Liver (tissue), 9 donors: ENCODE measurements around the gene KDM3B. TPM values are rescaled to one million over a fixed set of nuclear protein-coding genes. Genes with fewer than 3 reads are reported as not detected.

Experiments
- DNase-seq: peaks from one replicate; pipeline ENCODE4 v3.0.0-alpha.2; 2017; ENCODE audit warnings: low spot score
- H3K27ac ChIP-seq, 2 donors: one replicate each; pipeline ENCODE4 v1.7.0; 2013; ENCODE audit warnings: inconsistent platforms in 2 of 2, low read length in 2 of 2, control low read depth in 1 of 2, low read depth in 1 of 2, mild to moderate bottlenecking in 1 of 2
- H3K27me3 ChIP-seq, 4 donors: one replicate each; pipeline versions ENCODE4 v1.6.1 to v1.7.0; 2013; ENCODE audit warnings: low read length in 3 of 4, inconsistent platforms in 1 of 4, mild to moderate bottlenecking in 1 of 4, moderate library complexity in 1 of 4; ENCODE audit not compliant: control insufficient read depth in 4 of 4, insufficient read depth in 4 of 4
- H3K36me3 ChIP-seq, 4 donors: one replicate each; pipeline versions ENCODE4 v1.6.1 to v1.7.0; 2013; ENCODE audit warnings: low read length in 3 of 4, mild to moderate bottlenecking in 3 of 4, low read depth in 1 of 4, moderate library complexity in 1 of 4; ENCODE audit not compliant: control insufficient read depth in 4 of 4, insufficient read depth in 3 of 4
- H3K4me1 ChIP-seq, 4 donors: one replicate each; pipeline versions ENCODE4 v1.6.1 to v1.7.0; 2013; ENCODE audit warnings: low read length in 3 of 4, mild to moderate bottlenecking in 3 of 4, moderate library complexity in 1 of 4; ENCODE audit not compliant: control insufficient read depth in 4 of 4, insufficient read depth in 4 of 4
- H3K4me3 ChIP-seq, 3 donors: one replicate each; pipeline versions ENCODE4 v1.6.1 to v1.7.0; 2013; ENCODE audit warnings: low read length in 3 of 3, control low read depth in 1 of 3, low read depth in 1 of 3, mild to moderate bottlenecking in 1 of 3
- H3K9ac ChIP-seq, 2 donors: one replicate each; pipeline ENCODE4 v1.7.0; 2013; ENCODE audit warnings: low read length in 2 of 2, mild to moderate bottlenecking in 2 of 2, moderate library complexity in 2 of 2, control low read depth in 1 of 2, low read depth in 1 of 2
- H3K9me3 ChIP-seq, 4 donors: one replicate each; pipeline versions ENCODE4 v1.6.1 to v1.7.0; 2013; ENCODE audit warnings: low read length in 3 of 4; ENCODE audit not compliant: control insufficient read depth in 4 of 4
- ATF3 ChIP-seq: IDR thresholded peaks from 2 replicates; pipeline ENCODE4 v1.6.1; 2016; ENCODE audit warnings: antibody characterized with exemption
- CTCF ChIP-seq: fragments of 150-350 bp; IDR thresholded peaks from 2 replicates; pipeline ENCODE4 v1.5.1; 2017; ENCODE audit warnings: improper control_type of control experiment, low read depth, low read length; ENCODE audit not compliant: missing input control
- EGR1 ChIP-seq, 2 donors: IDR thresholded peaks; 2 replicates each; pipeline ENCODE4 v1.6.1; 2016 to 2018; ENCODE audit warnings: antibody characterized with exemption in 2 of 2, low read depth in 2 of 2
- FOXA2 ChIP-seq: IDR thresholded peaks from 2 replicates; pipeline ENCODE4 v1.6.1; 2016; ENCODE audit warnings: antibody characterized with exemption
- GABPA ChIP-seq, 2 donors: IDR thresholded peaks in 1 of 2; conservative IDR thresholded peaks in 1 of 2; 2 replicates each; pipeline ENCODE4 v1.6.1; 2016; ENCODE audit warnings: antibody characterized with exemption in 2 of 2, mild to moderate bottlenecking in 1 of 2, moderate library complexity in 1 of 2
- HNF4A ChIP-seq, 2 donors: conservative IDR thresholded peaks; 2 replicates each; pipeline ENCODE4 v1.6.1; 2016; ENCODE audit warnings: antibody characterized with exemption in 2 of 2, mild to moderate bottlenecking in 2 of 2
- HNF4G ChIP-seq: IDR thresholded peaks from 2 replicates; pipeline ENCODE4 v1.6.1; 2016; ENCODE audit warnings: antibody characterized with exemption
- JUND ChIP-seq, 2 donors: IDR thresholded peaks; 2 replicates each; pipeline ENCODE4 v1.6.1; 2016; ENCODE audit warnings: antibody characterized with exemption in 2 of 2
- MAX ChIP-seq: IDR thresholded peaks from 2 replicates; pipeline ENCODE4 v1.6.1; 2016; ENCODE audit warnings: antibody characterized with exemption
- NR2F2 ChIP-seq: IDR thresholded peaks from 2 replicates; pipeline ENCODE4 v1.6.1; 2016; ENCODE audit warnings: antibody characterized with exemption
- RAD21 ChIP-seq, 2 donors: IDR thresholded peaks; 2 replicates each; pipeline ENCODE4 v1.6.1; 2016; ENCODE audit warnings: antibody characterized with exemption in 2 of 2, mild to moderate bottlenecking in 2 of 2
- REST ChIP-seq: IDR thresholded peaks from 2 replicates; pipeline ENCODE4 v1.6.1; 2016; ENCODE audit warnings: antibody characterized with exemption, mild to moderate bottlenecking
- RXRA ChIP-seq, 2 donors: IDR thresholded peaks; 2 replicates each; pipeline ENCODE4 v1.6.1; 2017 to 2018; ENCODE audit warnings: antibody characterized with exemption in 2 of 2, mild to moderate bottlenecking in 1 of 2
- TAF1 ChIP-seq: conservative IDR thresholded peaks from 2 replicates; pipeline ENCODE4 v1.6.1; 2016; ENCODE audit warnings: antibody characterized with exemption, mild to moderate bottlenecking
- YY1 ChIP-seq: IDR thresholded peaks from 2 replicates; pipeline ENCODE4 v1.6.1; 2016; ENCODE audit warnings: antibody characterized with exemption, mild to moderate bottlenecking
- ZBTB33 ChIP-seq: IDR thresholded peaks from 2 replicates; pipeline ENCODE4 v1.6.1; 2016; ENCODE audit warnings: antibody characterized with exemption
- WGBS: extraction: QIAGEN DNeasy Blood & Tissue Kit; methylation state at CpG from one replicate; pipeline ENCODE4 v1.1.7; 2013; 5-methylcytosine and 5-hydroxymethylcytosine counted together
- polyA plus RNA-seq, 2 donors: library from polyadenylated mRNA; stranded (reverse) in 1 of 2; unstranded in 1 of 2; fragments of 200-250 nt in 1 of 2; fragments of >200 nt in 1 of 2; fragmentation: Nextera tagmentation in 1 of 2; extraction: Ambion mirVana in 1 of 2; gene quantifications; one replicate each; pipeline versions ENCODE4 v1.2.1 to v1.2.3, GENCODE V29; 2013 to 2015
- total RNA-seq, 2 donors: library from RNA; depleted of rRNA; stranded (reverse); fragments of >200 nt; gene quantifications; one replicate each; pipeline ENCODE4 v1.2.3, GENCODE V29; 2014
- donor health status: healthy.
- donor health status: healthy.
- donor health status: healthy.
- donor health status: healthy.
- donor health status: healthy.

KDM3B gene
- total and polyA plus RNA-seq, 4 donors = 6.8 to 39.6 (median 18.8) TPM

- no peak for DNase-seq
- 66% methylated on average over 20 of the region's 20 CpGs for WGBS
- H3K27me3 ChIP-seq = no peaks in the 10 kb centered on the region
- no peak overlapping the region for H3K27ac ChIP-seq
- no peaks in the 10 kb centered on the region for H3K9me3 ChIP-seq
- no peak overlapping the region for H3K4me3 ChIP-seq
- no peak overlapping the region for H3K9ac ChIP-seq
- TF ChIP-seq EGR1 (IDR thresholded peaks at IDR 0.05; ENCODE audit: low read depth in 2 of 2) (no peak), MAX (no peak), GABPA (IDR thresholded peaks at IDR 0.05 in 1 of 2, conservative IDR thresholded peaks at IDR 0.05 in 1 of 2) (no peak), YY1 (no peak), FOXA2 (no peak), HNF4G (no peak), NR2F2 (no peak), CTCF (no peak), JUND (IDR thresholded peaks at IDR 0.05) (no peak), TAF1 (no peak), RXRA (IDR thresholded peaks at IDR 0.05) (no peak), HNF4A (conservative IDR thresholded peaks at IDR 0.05) (no peak), ATF3 (no peak), ZBTB33 (no peak), REST (no peak), RAD21 (IDR thresholded peaks at IDR 0.05) (no peak)
- H3K4me1 ChIP-seq = peaks cover 3 to 6% (median 4%) of the 10 kb centered on the region in 4 donors
- H3K36me3 ChIP-seq = peaks cover 3 to 21% (median 17%) of the 10 kb centered on the region in 4 donors
Observed at GRCh38 chr5:138439477-138440158, 87.1 kb downstream of the KDM3B start.
